Body of pancreas (tissue), 4 donors: ENCODE measurements around the gene PCDH9. TPM values are rescaled to one million over a fixed set of nuclear protein-coding genes. Genes with fewer than 3 reads are reported as not detected.

ENCODE experiments used
- ATAC-seq: fragments of 150-250 bp; one replicate; pipeline ENCODE4 v1.9.1; 2016
- DNase-seq, 4 donors: peaks; one replicate each; pipeline ENCODE4 v3.0.0-alpha.2; 2019
- H3K27ac ChIP-seq, 4 donors: fragments of 200-600 bp; sonication (generic); 1 replicate in 3 of 4; 2 replicates in 1 of 4; pipeline versions ENCODE4 v1.5.1 to v1.6.1; 2016 to 2019; ENCODE audit warnings: mild to moderate bottlenecking in 1 of 4, mixed read lengths in 1 of 4, moderate library complexity in 1 of 4
- H3K27me3 ChIP-seq, 2 donors: fragments of 200-600 bp; sonication (generic); one replicate each; pipeline ENCODE4 v1.6.0; 2016; ENCODE audit warnings: mild to moderate bottlenecking in 1 of 2
- H3K36me3 ChIP-seq, 2 donors: fragments of 200-600 bp; sonication (generic); replicated peaks in 1 of 2; 2 replicates each; pipeline ENCODE4 v1.5.1; 2016; ENCODE audit warnings: low read depth in 2 of 2; ENCODE audit not compliant: insufficient read depth in 1 of 2
- H3K4me1 ChIP-seq: fragments of 200-600 bp; sonication (generic); one replicate; pipeline ENCODE4 v1.6.0; 2016
- H3K4me3 ChIP-seq, 2 donors: fragments of 200-600 bp; sonication (generic); 1 replicate in 1 of 2; 2 replicates in 1 of 2; pipeline ENCODE4 v1.5.1; 2016 to 2019
- H3K9me3 ChIP-seq, 3 donors: fragments of 200-600 bp; sonication (generic); 1 replicate in 2 of 3; 2 replicates in 1 of 3; pipeline ENCODE4 v1.5.1; 2016
- CTCF ChIP-seq, 7 experiments: fragments of 450-650 bp in 4 of 7; fragments of 200-600 bp in 3 of 7; sonication (generic) in 3 of 7; IDR thresholded peaks; one replicate each; pipeline ENCODE4 v1.5.1; 2016 to 2019; ENCODE audit warnings: antibody characterized with exemption in 7 of 7
- POLR2A ChIP-seq, 3 donors: fragments of 450-650 bp; IDR thresholded peaks; one replicate each; pipeline ENCODE4 v1.6.1; 2016; ENCODE audit warnings: antibody characterized with exemption in 3 of 3, mild to moderate bottlenecking in 2 of 3
- WGBS, 2 donors: methylation state at CpG; one replicate each; pipeline ENCODE4 v1.1.5; 2017; 5-methylcytosine and 5-hydroxymethylcytosine counted together
- intact Hi-C: fragments of 100-400 bp; cut with DNase I; formaldehyde crosslinking; loops from one replicate; pipeline ENCODE4 v1.15.1; 2023
- total RNA-seq, 2 donors: library from RNA; depleted of rRNA; stranded (reverse); fragments of >200 nt; gene quantifications; one replicate each; pipeline ENCODE4 v1.1.0, GENCODE V29; 2016

Gene PCDH9
- total RNA-seq, 2 donors from 2014 or later = 3.6 to 3.9 TPM

- H3K27ac ChIP-seq = no peak overlapping the region
- TF ChIP-seq CTCF (IDR thresholded peaks at IDR 0.05) (no peak), POLR2A (IDR thresholded peaks at IDR 0.05) (no peak)
- no peaks in the 10 kb centered on the region for H3K9me3 ChIP-seq
- 70 to 77% methylated on average over 2 of the region's 2 CpGs for WGBS, 2 donors
- no peaks in the 10 kb centered on the region for H3K4me1 ChIP-seq
- H3K27me3 ChIP-seq = no peaks in the 10 kb centered on the region
- DNase-seq = no peak
- no peaks in the 10 kb centered on the region for H3K36me3 ChIP-seq
- no peak for ATAC-seq
- H3K4me3 ChIP-seq = no peak overlapping the region
- intact Hi-C loops = no loop called here
These were observed 574.2 kb downstream of the PCDH9 start for GRCh38 chr13:66655847-66656454.

GRCh38 chr13:66644855-66645460 is 585.2 kb downstream of the PCDH9 start:
- intact Hi-C loops = no loop called here
- no peak overlapping the region for H3K4me3 ChIP-seq
- no peak overlapping the region for H3K27ac ChIP-seq
- no peak for ATAC-seq
- no peaks in the 10 kb centered on the region for H3K36me3 ChIP-seq
- no peaks in the 10 kb centered on the region for H3K27me3 ChIP-seq
- no peaks in the 10 kb centered on the region for H3K4me1 ChIP-seq
- no peaks in the 10 kb centered on the region for H3K9me3 ChIP-seq
- DNase-seq = no peak
- TF ChIP-seq CTCF (IDR thresholded peaks at IDR 0.05) (no peak), POLR2A (IDR thresholded peaks at IDR 0.05) (no peak)
- 68 to 81% methylated on average over 3 of the region's 3 CpGs for WGBS, 2 donors

- no peaks in the 10 kb centered on the region for H3K9me3 ChIP-seq
- no peak overlapping the region for H3K27ac ChIP-seq
- TF ChIP-seq POLR2A (IDR thresholded peaks at IDR 0.05) (no peak), CTCF (IDR thresholded peaks at IDR 0.05) (no peak)
- WGBS, 2 donors = 41 to 47% methylated on average over 2 of the region's 2 CpGs
- H3K4me1 ChIP-seq = no peaks in the 10 kb centered on the region
- H3K4me3 ChIP-seq = no peak overlapping the region
- no peaks in the 10 kb centered on the region for H3K27me3 ChIP-seq
- intact Hi-C loops = no loop called here
- no peak for ATAC-seq
- no peaks in the 10 kb centered on the region for H3K36me3 ChIP-seq
- DNase-seq = no peak
These were observed 589.9 kb downstream of the PCDH9 start for GRCh38 chr13:66640231-66640630.

- 91 to 92% methylated on average over 1 of the region's 1 CpG for WGBS, 2 donors
- Histone ChIP-seq H3K27me3 (no peaks in the 10 kb centered on the region), H3K4me3 (no peak overlapping the region), H3K27ac (no peak overlapping the region), H3K4me1 (no peaks in the 10 kb centered on the region), H3K36me3 (no peaks in the 10 kb centered on the region), H3K9me3 (no peaks in the 10 kb centered on the region)
- intact Hi-C loops = no loop called here
- no peak for ATAC-seq
- DNase-seq = no peak
- no peak for TF ChIP-seq POLR2A (IDR thresholded peaks at IDR 0.05)
- no peak for TF ChIP-seq CTCF (IDR thresholded peaks at IDR 0.05)
These were observed 591.1 kb downstream of the PCDH9 start for GRCh38 chr13:66639044-66639443.

DNA sequence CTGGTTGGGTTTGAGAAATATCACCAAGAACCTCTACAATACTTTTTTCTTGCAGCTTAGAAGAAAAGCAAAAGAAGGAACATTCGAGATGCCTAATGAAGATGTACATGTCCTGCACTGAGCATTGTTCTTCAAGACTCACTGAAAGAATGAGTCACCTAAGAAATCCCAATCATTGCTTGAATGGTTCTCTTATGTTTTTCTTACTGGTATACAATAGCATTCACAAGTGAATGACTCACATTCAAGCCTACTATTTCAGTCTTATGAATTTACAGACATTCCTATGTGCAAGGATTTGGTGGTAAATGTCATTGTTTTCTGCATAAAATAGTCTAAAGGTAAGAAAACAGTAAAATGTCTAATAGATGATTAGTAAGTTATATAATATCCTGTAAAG is 594.6 kb downstream of the PCDH9 start:
- H3K27me3 ChIP-seq = no peaks in the 10 kb centered on the region
- no peak overlapping the region for H3K4me3 ChIP-seq
- H3K9me3 ChIP-seq = no peaks in the 10 kb centered on the region
- WGBS, 2 donors = 82 to 91% methylated on average over 1 of the region's 1 CpG
- H3K27ac ChIP-seq = no peak overlapping the region
- intact Hi-C loops = no loop called here
- ATAC-seq = no peak
- DNase-seq = no peak
- no peak for TF ChIP-seq POLR2A (IDR thresholded peaks at IDR 0.05)
- no peak for TF ChIP-seq CTCF (IDR thresholded peaks at IDR 0.05)
- H3K36me3 ChIP-seq = no peaks in the 10 kb centered on the region
- no peaks in the 10 kb centered on the region for H3K4me1 ChIP-seq
